Endodermal cell (in vitro differentiated cells): Measurements from ENCODE around the gene NBR1. TPM values are rescaled to one million over a fixed set of nuclear protein-coding genes. Genes with fewer than 3 reads are reported as not detected.
"Not testable (repeated sequence)": the region's sequence is repeated elsewhere in the genome, so short reads cannot be mapped to it uniquely, and the experiment has no call there.

ENCODE experiments used
- DNase-seq: peaks from one replicate; pipeline ENCODE4 v3.0.0-alpha.2; 2017
- H3K27ac ChIP-seq: 2 replicates; pipeline ENCODE4 v1.5.1; 2013; ENCODE audit warnings: mild to moderate bottlenecking, low read depth, low read length, moderate library complexity
- H3K27me3 ChIP-seq: 2 replicates; pipeline ENCODE4 v1.6.1; 2013; ENCODE audit warnings: mild to moderate bottlenecking, low read length, moderate library complexity; ENCODE audit not compliant: insufficient read depth, control insufficient read depth, poor library complexity, severe bottlenecking
- H3K36me3 ChIP-seq: 2 replicates; pipeline ENCODE4 v1.7.0; 2013; ENCODE audit warnings: mild to moderate bottlenecking, low read length, moderate library complexity; ENCODE audit not compliant: control insufficient read depth, insufficient read depth
- H3K4me1 ChIP-seq: one replicate; pipeline ENCODE4 v1.7.0; 2013; ENCODE audit warnings: low read length; ENCODE audit not compliant: control insufficient read depth, insufficient read depth
- H3K4me3 ChIP-seq: 2 replicates; pipeline ENCODE4 v1.5.1; 2013; ENCODE audit warnings: mild to moderate bottlenecking, low read length, moderate library complexity
- H3K9ac ChIP-seq: 2 replicates; pipeline ENCODE4 v1.6.1; 2013; ENCODE audit warnings: mild to moderate bottlenecking, low read length, moderate library complexity; ENCODE audit not compliant: poor library complexity, severe bottlenecking; ENCODE audit errors: extremely low read depth
- H3K9me3 ChIP-seq: 2 replicates; pipeline ENCODE4 v1.6.1; 2013; ENCODE audit warnings: mild to moderate bottlenecking, low read length, moderate library complexity; ENCODE audit not compliant: control insufficient read depth
- H3K27ac Mint-ChIP-seq: 2 replicates; pipeline ENCODE4 v1.8.0; 2020; ENCODE audit warnings: mixed read lengths
- H3K27me3 Mint-ChIP-seq: 2 replicates; pipeline ENCODE4 v1.8.0; 2021; ENCODE audit warnings: mild to moderate bottlenecking, mixed read lengths; ENCODE audit not compliant: insufficient read depth
- H3K36me3 Mint-ChIP-seq: 2 replicates; pipeline ENCODE4 v1.8.0; 2020; ENCODE audit warnings: low read depth, mixed read lengths
- H3K4me1 Mint-ChIP-seq: 2 replicates; pipeline ENCODE4 v1.8.0; 2020; ENCODE audit warnings: mixed read lengths
- H3K4me3 Mint-ChIP-seq: 2 replicates; pipeline ENCODE4 v1.8.0; 2020; ENCODE audit warnings: mild to moderate bottlenecking, moderate library complexity, mixed read lengths
- H3K9me3 Mint-ChIP-seq: 2 replicates; pipeline ENCODE4 v1.8.0; 2020; ENCODE audit warnings: mild to moderate bottlenecking, mixed read lengths
- CTCF ChIP-seq: fragments of 200-600 bp; sonication (generic); conservative IDR thresholded peaks from 2 replicates; pipeline ENCODE4 v1.5.0; 2021; ENCODE audit warnings: antibody characterized with exemption, mild to moderate bottlenecking
- WGBS, 2 experiments: methylation state at CpG; one replicate each; pipeline versions ENCODE4 v1.1.5 to v1.1.7; 2013; ENCODE audit warnings: missing lambda C conversion rate in 2 of 2, mixed read lengths in 1 of 2; ENCODE audit not compliant: insufficient coverage in 1 of 2, insufficient read length in 1 of 2; 5-methylcytosine and 5-hydroxymethylcytosine counted together
- total RNA-seq, 2 donors: library from RNA; stranded (reverse); fragmentation: NEBNext Ultra II Directional in 1 of 2; extraction: Animal tissue kit (Norgen Biotek cat#: 25700) in 1 of 2; gene quantifications; 2 replicates in 1 of 2; 3 replicates in 1 of 2; pipeline ENCODE4 v1.2.1, GENCODE V29; 2021

NBR1 gene
- total RNA-seq, 2 donors from 2014 or later: 53.2 to 55.7 TPM

- H3K36me3 ChIP-seq: peaks cover 7% of the 10 kb centered on the region
- H3K27me3 ChIP-seq: no peaks in the 10 kb centered on the region
- H3K4me1 ChIP-seq: no peaks in the 10 kb centered on the region
- H3K27ac Mint-ChIP-seq: no peak overlapping the region
- peak; percentile 32 for DNase-seq
- no peaks in the 10 kb centered on the region for H3K4me1 Mint-ChIP-seq
- H3K9me3 Mint-ChIP-seq: no peaks in the 10 kb centered on the region
- H3K27ac ChIP-seq: no peak overlapping the region
- no peak overlapping the region for H3K9ac ChIP-seq
- H3K4me3 ChIP-seq: no peak overlapping the region
- H3K4me3 Mint-ChIP-seq: no peak overlapping the region
- H3K9me3 ChIP-seq: no peaks in the 10 kb centered on the region
- no peak for TF ChIP-seq CTCF
- H3K27me3 Mint-ChIP-seq: no peaks in the 10 kb centered on the region
- peaks cover 8% of the 10 kb centered on the region for H3K36me3 Mint-ChIP-seq
- 97 to 100% methylated on average over 1 to 6 of the region's 7 CpGs for WGBS, 2 experiments
These were observed 53.2 kb downstream of the NBR1 start for GRCh38 chr17:43224146-43224705.

GRCh38 chr17:43226393-43226792 lies 55.4 kb downstream of the NBR1 start:
- Histone ChIP-seq H3K4me1 (no peaks in the 10 kb centered on the region), H3K9me3 (no peaks in the 10 kb centered on the region), H3K27ac (no peak overlapping the region), H3K9ac (no peak overlapping the region), H3K4me3 (no peak overlapping the region), H3K36me3 (peaks cover 7% of the 10 kb centered on the region), H3K27me3 (no peaks in the 10 kb centered on the region)
- H3K27me3 Mint-ChIP-seq: no peaks in the 10 kb centered on the region
- H3K36me3 Mint-ChIP-seq: peaks cover 8% of the 10 kb centered on the region
- WGBS, 2 experiments: 86 to 93% methylated on average over 4 to 7 of the region's 7 CpGs
- H3K27ac Mint-ChIP-seq: no peak overlapping the region
- no peak overlapping the region for H3K4me3 Mint-ChIP-seq
- DNase-seq: no peak
- TF ChIP-seq CTCF: no peak
- no peaks in the 10 kb centered on the region for H3K4me1 Mint-ChIP-seq
- no peaks in the 10 kb centered on the region for H3K9me3 Mint-ChIP-seq

GRCh38 chr17:43228020-43228782 lies 57.2 kb downstream of the NBR1 start, which contains the start of gene CCDC200:
TSS of gene CCDC200 (minus strand) at chr17:43228623. CDS start at chr17:43228554, 69 bp downstream.
- not testable (repeated sequence) for H3K27me3 ChIP-seq, H3K36me3 Mint-ChIP-seq, H3K9ac ChIP-seq, H3K4me1 Mint-ChIP-seq, H3K9me3 ChIP-seq, DNase-seq, H3K4me3 ChIP-seq, H3K27ac Mint-ChIP-seq, H3K4me1 ChIP-seq, H3K9me3 Mint-ChIP-seq, H3K27ac ChIP-seq, H3K27me3 Mint-ChIP-seq, H3K4me3 Mint-ChIP-seq, H3K36me3 ChIP-seq
- WGBS, 2 experiments: no CpG with 5 or more reads among the region's 7 CpGs

GRCh38 chr17:43231205-43232020 lies 60.4 kb downstream of the NBR1 start:
- H3K27ac Mint-ChIP-seq, H3K36me3 Mint-ChIP-seq, H3K36me3 ChIP-seq, H3K9ac ChIP-seq, H3K9me3 Mint-ChIP-seq, H3K4me3 ChIP-seq, H3K27me3 Mint-ChIP-seq, H3K4me1 ChIP-seq, H3K27me3 ChIP-seq, H3K4me1 Mint-ChIP-seq, H3K27ac ChIP-seq, H3K4me3 Mint-ChIP-seq, H3K9me3 ChIP-seq: not testable (repeated sequence)
- 93% methylated on average over 11 of the region's 40 CpGs; no CpG with 5 or more reads in 1 of the 2 experiments for WGBS, 2 experiments
- peak; percentile 33 for DNase-seq

- 93 to 100% methylated on average over 8 to 11 of the region's 24 CpGs for WGBS, 2 experiments
- DNase-seq: peak; percentile 71
- H3K27ac Mint-ChIP-seq: peak overlapping the region; percentile 8
These were observed 61.1 kb downstream of the NBR1 start for GRCh38 chr17:43232021-43232699.

More at GRCh38 chr17:43232021-43232699, 61.1 kb downstream of the NBR1 start:
- not testable (repeated sequence) for H3K36me3 Mint-ChIP-seq, H3K9ac ChIP-seq, H3K9me3 ChIP-seq, H3K27me3 Mint-ChIP-seq, H3K4me3 ChIP-seq, H3K4me3 Mint-ChIP-seq, H3K9me3 Mint-ChIP-seq, H3K27me3 ChIP-seq, H3K27ac ChIP-seq, H3K4me1 Mint-ChIP-seq, H3K36me3 ChIP-seq, H3K4me1 ChIP-seq
